ENCODE measurements around the gene GRIK2.

GRIK2 gene

DNA sequence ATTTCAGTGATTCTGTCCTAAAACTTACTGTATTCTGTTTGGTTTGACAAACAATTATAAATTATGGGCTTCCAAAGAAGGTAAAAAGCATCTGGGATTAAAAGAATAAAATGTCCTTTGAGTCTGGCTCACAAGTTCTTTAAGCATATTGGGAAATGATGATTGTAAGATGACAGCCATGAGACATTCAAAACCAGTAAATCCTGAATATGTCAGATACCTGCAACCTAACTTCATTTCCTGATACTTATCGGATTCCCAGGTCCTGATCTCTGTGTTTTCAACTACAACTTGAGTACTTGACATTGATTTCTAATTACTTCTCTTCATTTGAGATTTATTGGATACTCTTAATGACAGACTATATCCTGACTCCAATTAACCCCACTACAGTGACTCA lies 446.6 kb downstream of the GRIK2 start:
- no peak for FAIRE-seq
- no peak for DNase-seq (ENCODE audit: insufficient read length, low spot score)

DNA sequence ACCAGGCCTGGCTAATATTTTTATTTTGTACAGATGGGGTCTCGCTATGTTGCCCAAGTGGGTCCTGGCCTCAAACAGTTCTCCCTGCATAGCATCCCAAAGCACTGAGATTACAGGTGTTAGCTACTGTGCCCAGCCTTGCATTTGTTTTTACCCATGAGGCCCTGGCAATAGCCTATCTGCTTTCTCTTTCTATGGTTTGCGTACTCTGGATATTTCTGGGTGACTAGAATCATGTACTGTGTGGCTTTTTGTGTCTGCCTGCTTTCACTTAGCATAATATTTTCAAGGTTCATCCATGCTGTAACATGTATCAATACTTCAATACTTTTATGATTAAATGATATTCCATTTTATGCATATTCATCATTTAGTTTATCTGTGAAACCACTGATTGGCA lies 451.7 kb downstream of the GRIK2 start:
- DNase-seq (ENCODE audit: insufficient read length, low spot score) (no peak), FAIRE-seq (no peak)

DNA sequence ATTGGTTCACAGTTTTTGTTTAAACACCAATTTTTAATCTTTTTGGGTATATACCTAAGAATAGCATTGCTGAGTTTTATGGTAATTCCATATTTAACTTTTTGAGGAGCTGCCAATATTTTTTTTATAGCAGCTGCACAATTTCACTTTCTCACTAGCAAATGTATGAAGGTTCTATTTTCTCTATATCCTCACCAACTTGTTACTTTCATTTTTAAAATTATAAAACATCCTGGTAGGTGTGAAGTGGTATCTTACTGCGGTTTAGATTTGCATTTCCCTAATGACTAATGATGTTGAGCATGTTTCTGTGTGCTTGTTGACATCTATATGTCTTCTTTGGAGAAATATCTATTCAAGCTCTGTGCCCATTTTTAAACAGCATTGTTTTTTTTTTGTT lies 452.1 kb downstream of the GRIK2 start:
- FAIRE-seq (no peak), DNase-seq (ENCODE audit: insufficient read length, low spot score) (no peak)

DNA sequence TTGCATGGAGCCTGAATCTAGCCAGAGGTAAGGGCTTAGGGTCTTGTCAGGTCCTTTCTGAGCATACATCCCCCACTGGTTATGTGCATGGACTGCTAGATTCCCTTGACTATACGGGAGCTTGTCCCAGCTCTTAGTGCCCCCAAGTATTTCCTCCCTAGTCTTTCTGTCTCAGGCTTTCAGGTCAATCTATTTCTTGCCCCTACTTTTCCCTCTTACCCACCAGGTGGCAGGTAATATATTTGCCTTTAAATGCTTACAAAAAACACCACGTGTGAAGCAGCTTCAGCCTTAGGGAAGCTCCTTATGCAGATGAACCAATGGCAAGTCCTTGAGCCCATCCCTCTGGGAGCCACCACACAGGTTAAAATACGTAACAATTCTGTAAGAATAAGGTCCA lies 454.2 kb downstream of the GRIK2 start:
- no peak for DNase-seq (ENCODE audit: insufficient read length, low spot score)
- FAIRE-seq: no peak

- FAIRE-seq (no peak), DNase-seq (ENCODE audit: insufficient read length, low spot score) (no peak)
Measured at GRCh38 chr6:101851911-101852310, 458.4 kb downstream of the GRIK2 start.

- no peak for DNase-seq (ENCODE audit: insufficient read length, low spot score)
- FAIRE-seq: no peak
Measured at GRCh38 chr6:101853231-101854085, 459.9 kb downstream of the GRIK2 start.

- DNase-seq (ENCODE audit: insufficient read length, low spot score): no peak
- no peak for FAIRE-seq
Measured at GRCh38 chr6:101876431-101876830, 482.9 kb downstream of the GRIK2 start.

DNA sequence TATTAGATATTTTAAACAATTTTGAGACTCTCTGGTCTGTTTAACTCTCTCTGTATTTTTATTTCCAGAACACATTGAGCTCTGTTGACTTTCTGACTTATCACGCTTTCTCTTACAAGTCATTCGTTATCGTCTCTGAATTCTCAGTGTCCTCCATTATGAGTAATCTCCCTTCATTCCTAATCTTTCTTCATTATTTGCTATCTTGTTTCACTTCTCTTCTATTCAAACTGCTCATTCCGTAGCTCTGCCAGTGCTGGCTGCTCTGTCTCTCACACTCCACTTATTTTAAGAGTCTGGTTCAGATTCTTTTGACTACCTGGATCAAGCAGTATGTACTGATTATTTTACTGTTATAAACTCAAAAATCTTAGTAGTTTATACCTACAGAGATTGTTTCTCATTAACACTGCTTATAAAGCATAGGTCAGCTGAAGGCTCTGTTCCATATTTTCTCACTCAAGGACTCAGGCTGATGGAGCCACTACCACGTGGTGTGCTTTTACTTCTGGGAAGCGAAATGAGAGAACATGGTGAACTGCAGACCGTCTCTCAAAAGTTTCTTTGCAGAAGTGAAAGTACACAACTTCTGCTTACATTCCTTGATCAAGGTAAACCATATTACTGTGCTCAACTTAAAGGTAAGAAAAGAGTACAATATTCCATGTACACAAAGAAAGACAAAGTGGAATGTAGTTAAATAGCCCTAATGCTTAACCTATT lies 485.2 kb downstream of the GRIK2 start:
- FAIRE-seq: no peak

DNA sequence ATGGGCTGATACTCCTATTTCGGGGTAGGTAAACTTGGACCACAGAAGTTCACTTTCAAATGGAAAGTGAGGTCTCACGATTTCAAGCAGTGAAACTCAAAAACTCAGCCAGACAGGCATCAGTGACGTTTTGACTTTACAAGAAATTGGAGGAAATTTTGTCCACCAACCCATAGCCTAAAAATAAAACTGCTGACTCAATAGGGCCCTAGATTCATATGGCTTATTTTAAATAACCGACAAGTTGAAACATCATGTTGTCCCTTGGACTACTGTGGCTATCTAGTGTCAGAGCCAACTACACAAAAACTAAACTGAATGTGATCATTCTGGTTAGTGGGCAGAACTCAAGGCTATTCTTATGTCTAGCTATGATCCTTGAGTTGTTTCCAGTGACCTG lies 486.3 kb downstream of the GRIK2 start:
- DNase-seq (ENCODE audit: insufficient read length, low spot score): no peak
- FAIRE-seq: no peak

More for the DNA sequence above, 485.2 kb downstream of the GRIK2 start:
- DNase-seq (ENCODE audit: insufficient read length, low spot score): no peak

GRCh38 chr6:101883505-101883904 lies 490.0 kb downstream of the GRIK2 start:
- DNase-seq (ENCODE audit: insufficient read length, low spot score) (no peak), FAIRE-seq (no peak)

GRCh38 chr6:101887532-101887931 lies 494.0 kb downstream of the GRIK2 start:
- FAIRE-seq: no peak

GRCh38 chr6:101907356-101908217 lies 514.1 kb downstream of the GRIK2 start:
- DNase-seq (ENCODE audit: insufficient read length, low spot score) (no peak), FAIRE-seq (no peak)

More at GRCh38 chr6:101887532-101887931, 494.0 kb downstream of the GRIK2 start:
- DNase-seq (ENCODE audit: insufficient read length, low spot score): no peak

- DNase-seq (ENCODE audit: insufficient read length, low spot score) (no peak), FAIRE-seq (no peak)
Measured at GRCh38 chr6:101909366-101909765, 515.9 kb downstream of the GRIK2 start.

DNA sequence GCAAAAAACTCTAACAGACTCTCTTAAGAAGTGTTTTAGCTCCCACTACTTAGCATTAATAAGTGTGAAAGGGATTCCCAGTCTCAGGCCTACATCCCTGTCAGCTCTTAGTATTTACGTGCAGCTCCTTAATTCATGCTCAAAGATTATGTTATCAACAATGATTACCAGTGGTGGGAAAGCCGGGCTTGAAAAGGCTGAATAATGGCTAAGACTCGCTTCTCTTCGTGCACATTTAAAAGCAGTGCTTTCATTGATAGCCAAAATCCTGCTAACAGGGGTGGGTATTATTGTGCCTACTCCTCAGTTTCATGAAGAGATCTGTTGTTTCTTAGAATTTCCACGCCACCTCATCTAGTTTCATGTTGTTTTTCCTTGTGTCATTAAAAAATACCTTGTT lies 518.8 kb downstream of the GRIK2 start:
- FAIRE-seq: no peak

DNA sequence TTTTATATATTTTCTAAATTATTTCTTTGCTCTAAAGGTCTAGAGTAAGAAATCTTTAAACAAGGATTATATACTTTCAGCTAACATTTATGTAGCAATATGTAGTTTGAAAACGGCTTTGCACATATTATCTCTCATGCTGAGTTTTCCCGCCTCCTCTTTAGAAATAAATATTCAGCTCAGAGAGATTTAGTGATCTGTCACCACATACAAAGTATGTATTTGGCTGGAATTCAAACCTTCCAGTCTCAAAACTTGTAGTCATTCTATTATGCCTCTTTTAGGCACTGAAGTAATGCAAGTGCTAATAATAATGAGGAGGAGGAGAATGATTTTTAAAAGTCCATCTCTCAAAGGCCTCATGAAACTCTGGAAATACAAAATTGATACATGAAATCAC lies 525.0 kb downstream of the GRIK2 start:
- DNase-seq (ENCODE audit: insufficient read length, low spot score) (no peak), FAIRE-seq (no peak)

More for the DNA sequence above, 518.8 kb downstream of the GRIK2 start:
- no peak for DNase-seq (ENCODE audit: insufficient read length, low spot score)

- FAIRE-seq (no peak), DNase-seq (ENCODE audit: insufficient read length, low spot score) (no peak)
Measured at GRCh38 chr6:101921829-101922450, 528.4 kb downstream of the GRIK2 start.

- DNase-seq (ENCODE audit: insufficient read length, low spot score) (no peak), FAIRE-seq (no peak)
Measured at GRCh38 chr6:101926149-101926925, 532.8 kb downstream of the GRIK2 start.

- FAIRE-seq (no peak), DNase-seq (ENCODE audit: insufficient read length, low spot score) (no peak)
Measured at GRCh38 chr6:101931766-101932165, 538.3 kb downstream of the GRIK2 start.

GRCh38 chr6:101932704-101933103 lies 539.2 kb downstream of the GRIK2 start:
- FAIRE-seq: no peak
- no peak for DNase-seq (ENCODE audit: insufficient read length, low spot score)

- no peak for FAIRE-seq
- no peak for DNase-seq (ENCODE audit: insufficient read length, low spot score)
Measured at GRCh38 chr6:101935732-101936131, 542.2 kb downstream of the GRIK2 start.
